Umbilical cord (tissue), 2 donors: ENCODE data around the gene PRPF39. TPM values are rescaled to one million over a fixed set of nuclear protein-coding genes. Genes with fewer than 3 reads are reported as not detected.

Experiments used
- DNase-seq: peaks from one replicate; pipeline ENCODE4 v3.0.0-alpha.2; 2015; ENCODE audit warnings: low spot score
- total RNA-seq: library from RNA; depleted of rRNA; stranded (reverse); fragments of >200 nt; gene quantifications from one replicate; pipeline ENCODE4 v1.2.3, GENCODE V29; 2014; ENCODE audit warnings: low replicate concordance; ENCODE audit not compliant: insufficient read depth

PRPF39 gene
- total RNA-seq, 1 donor from 2014 or later = 35.6 TPM

GRCh38 chr14:45082420-45082819, 1.5 kb upstream of the PRPF39 start:
- no peak for DNase-seq

DNA sequence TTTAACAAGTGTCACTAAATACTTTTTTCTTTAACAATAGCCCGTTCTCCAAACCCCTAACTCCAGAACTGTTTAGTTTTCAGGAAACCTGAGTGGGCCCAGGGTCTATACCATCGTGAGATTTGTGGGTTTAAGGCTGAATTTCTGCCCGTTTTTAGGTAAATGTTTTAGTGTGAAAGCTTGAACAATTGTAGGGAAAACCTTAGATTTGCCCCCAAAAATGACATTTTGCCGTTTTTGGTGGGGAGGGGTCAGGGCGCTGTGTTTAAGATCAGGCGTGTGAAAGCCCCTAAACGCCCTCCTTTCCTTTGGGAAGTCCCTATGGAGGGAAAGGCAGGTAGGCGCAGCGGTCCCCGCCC, 320 bp upstream of the PRPF39 start:
- DNase-seq = no peak

DNA sequence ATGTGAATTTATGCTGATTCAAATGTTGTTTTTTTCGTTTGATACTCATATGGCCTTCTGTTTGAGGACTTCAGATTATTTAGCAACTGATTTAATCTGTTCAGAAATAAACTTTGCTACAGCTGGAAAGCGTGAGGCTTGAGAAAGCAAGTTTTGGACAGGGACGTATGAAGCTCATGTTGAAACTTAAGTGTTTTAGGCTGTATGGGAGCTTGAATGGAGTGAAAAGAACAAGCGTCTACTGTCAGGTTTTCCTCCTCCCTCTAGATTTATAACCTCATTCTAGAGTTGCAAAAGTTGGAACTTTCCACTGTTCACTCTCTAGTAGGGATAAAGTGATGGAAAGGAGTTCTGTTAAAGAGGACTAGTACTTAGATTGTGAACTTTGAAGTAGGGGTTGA, 1.0 kb downstream of the PRPF39 start:
- DNase-seq = peak; percentile 59

DNA sequence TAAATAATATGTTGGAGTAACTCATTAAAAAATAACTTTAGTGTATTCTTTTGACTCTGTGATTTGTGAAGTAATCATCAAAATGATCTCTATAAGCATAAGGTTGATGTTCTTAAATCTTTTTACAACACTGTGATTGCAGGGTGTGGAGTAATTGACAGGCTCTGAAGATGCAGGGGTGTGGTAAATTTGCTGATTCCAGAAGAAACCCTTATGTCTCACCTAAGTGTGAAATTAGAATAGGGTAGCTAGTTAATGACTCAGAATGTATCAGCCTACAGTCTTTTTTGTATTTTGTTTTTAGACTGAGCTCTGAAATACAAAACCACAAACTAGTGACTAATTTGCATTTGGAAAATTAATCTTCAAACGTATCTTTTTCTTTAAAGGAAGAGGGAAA, 5.9 kb downstream of the PRPF39 start:
- DNase-seq = no peak

DNA sequence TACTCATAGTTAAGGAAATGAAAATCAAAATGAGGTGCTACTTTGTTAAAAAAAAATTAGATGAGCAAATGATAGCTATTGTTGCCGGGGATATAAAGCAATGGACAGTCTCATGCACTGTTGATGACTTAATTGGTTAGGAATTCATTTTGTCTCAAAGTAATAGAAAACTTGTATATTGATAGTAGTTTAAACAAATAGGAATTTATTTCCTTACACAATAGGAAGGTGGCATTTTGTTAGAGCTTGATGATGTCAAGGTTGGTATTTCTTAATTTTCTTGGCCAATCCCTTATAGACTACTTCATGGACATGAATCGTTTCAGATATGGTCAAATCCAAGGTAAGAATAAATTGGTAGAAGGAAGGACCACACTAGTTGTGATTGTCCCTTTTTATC, 7.8 kb downstream of the PRPF39 start:
- DNase-seq = no peak

DNA sequence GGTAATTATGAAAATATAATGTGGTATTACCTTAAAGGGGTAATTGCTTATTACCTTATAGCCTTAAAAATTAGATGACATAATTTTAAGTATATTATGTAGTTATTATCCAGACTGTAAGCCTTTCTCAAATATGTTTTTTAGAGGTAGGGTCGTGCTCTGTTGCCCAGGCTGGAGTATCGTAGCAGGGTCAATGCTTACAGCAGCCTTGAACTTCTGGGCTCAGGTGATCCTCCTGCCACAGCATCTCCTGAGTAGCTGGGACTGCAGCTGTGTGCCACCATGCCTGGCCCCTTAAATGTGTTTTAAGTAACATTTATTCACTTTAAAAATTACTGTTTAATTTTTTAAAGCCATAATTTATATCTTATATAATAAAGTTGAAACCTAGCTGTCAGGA, 10.4 kb downstream of the PRPF39 start:
- DNase-seq = no peak

- DNase-seq = no peak
These were observed 11.2 kb downstream of the PRPF39 start for GRCh38 chr14:45095143-45095542.

GRCh38 chr14:45096218-45096617, 12.3 kb downstream of the PRPF39 start:
- DNase-seq = no peak

DNA sequence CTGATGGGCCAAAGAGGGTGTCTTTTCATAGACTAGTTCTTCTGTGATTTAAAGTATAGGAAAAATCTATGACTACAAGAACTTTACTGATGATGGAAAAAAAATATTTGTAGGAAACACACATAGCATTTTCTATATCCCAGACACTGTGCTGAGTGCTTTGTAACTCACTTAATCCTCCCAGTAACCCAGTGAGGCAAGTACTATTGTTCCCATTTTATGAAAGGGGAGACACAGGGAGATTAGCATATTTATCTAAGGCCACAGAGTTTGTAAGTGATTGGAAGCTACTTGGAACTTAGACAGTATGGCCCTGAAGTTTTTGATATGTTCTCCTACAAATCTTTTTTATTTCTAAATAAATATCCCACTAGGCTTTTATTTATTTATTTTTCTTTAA, 19.9 kb downstream of the PRPF39 start:
- no peak for DNase-seq

DNA sequence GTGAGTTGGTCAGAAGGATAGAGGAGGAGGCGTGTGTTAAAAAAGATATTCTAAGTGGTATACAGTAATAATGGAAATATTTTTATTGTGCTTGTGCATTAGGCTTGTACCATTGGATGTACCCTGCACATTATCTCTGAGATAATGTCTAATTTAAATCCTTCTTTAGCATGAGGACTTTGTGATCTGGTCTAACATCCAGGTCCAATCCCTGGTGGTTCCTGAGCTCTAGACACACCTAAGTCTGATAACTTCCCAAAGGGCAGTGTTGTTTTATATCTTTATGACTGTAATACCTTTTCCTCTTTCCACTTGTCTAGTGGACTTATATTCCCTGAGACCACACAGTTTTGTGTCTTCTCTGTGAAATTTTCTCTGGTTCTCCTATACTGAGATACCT, 20.6 kb downstream of the PRPF39 start:
- DNase-seq = no peak

DNA sequence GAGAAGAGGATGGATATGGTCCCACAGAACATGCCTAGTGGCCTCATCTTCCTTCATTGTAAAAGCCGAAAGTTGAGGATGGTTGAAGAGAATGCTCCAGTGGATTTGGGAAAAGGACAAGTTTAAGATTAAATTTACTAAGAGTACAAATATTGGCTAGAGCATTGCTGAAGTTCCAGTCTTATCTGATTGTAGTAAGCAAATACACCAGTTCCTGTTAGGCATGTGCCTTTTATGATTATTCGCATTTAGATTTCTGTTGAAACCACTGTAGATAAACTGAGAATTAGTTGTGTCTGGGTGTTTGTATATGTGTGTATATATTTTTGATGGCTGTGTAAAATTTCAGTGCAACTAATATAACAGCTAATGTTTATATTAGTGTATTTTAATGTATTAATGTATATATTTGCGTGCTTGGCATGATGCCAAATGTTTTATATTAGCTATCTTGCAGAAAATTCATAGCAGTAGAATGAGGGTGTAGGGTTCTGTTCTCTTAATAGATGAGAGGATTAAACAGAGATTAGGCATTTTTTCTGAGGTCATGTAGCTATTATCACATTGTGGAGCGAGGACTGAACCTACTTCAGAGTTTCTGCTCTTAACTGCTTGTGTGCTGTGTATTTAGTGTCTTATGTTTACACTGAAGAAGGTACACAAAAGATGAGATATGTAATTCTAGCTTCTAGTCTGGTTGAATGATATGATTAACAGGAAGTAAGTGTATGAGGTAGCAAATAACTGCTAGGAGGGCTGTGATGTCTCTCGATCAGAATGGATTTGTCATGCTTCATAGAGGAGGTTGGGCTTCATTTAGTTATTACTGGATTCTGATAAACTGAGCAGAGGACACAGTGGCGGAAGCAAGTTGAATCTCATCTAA, 29.2 kb downstream of the PRPF39 start:
- no peak for DNase-seq

GRCh38 chr14:45114327-45114726, 30.4 kb downstream of the PRPF39 start:
- no peak for DNase-seq

- DNase-seq = no peak
These were observed 34.7 kb downstream of the PRPF39 start for GRCh38 chr14:45118594-45118993.

- DNase-seq = no peak
These were observed 36.2 kb downstream of the PRPF39 start for GRCh38 chr14:45120096-45120495.

DNA sequence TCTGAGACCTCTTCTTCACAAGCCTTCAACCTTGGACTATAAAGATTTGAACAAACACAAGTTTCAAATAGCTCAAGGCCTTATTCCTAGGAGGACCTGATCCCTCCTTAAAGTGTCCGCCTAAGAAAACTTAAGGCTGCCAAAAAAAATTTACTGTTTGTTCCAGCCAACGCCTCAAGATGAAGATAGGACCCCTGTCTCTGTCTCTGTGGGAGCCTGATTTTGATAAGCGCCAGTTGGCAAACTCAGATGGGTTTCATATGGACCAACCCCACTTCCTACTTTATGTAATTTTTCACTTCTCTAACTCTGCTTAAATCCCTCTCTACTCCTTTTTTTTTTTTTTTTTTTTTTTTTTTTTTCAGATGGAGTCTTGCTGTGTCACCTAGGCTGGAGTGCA, 39.4 kb downstream of the PRPF39 start:
- DNase-seq = no peak

DNA sequence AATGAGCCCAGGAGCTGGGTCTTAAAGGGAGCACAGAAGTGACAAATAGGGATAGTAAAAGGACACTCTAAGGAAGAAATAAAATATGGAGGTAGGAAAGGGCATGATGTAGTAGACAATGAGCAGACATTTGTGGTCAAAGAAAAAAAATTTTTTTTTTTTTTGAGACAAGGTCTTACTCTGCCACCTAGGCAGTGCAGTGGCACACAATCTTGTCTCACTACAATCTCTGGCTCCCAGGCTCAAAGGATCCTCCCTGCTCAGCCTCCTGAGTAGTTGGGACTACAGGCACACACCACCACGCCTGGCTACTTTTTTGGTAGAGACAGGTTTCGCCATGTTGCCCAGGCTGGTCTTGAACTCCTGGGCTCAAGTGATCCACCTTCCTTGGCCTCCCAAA, 41.8 kb downstream of the PRPF39 start:
- DNase-seq = no peak

DNA sequence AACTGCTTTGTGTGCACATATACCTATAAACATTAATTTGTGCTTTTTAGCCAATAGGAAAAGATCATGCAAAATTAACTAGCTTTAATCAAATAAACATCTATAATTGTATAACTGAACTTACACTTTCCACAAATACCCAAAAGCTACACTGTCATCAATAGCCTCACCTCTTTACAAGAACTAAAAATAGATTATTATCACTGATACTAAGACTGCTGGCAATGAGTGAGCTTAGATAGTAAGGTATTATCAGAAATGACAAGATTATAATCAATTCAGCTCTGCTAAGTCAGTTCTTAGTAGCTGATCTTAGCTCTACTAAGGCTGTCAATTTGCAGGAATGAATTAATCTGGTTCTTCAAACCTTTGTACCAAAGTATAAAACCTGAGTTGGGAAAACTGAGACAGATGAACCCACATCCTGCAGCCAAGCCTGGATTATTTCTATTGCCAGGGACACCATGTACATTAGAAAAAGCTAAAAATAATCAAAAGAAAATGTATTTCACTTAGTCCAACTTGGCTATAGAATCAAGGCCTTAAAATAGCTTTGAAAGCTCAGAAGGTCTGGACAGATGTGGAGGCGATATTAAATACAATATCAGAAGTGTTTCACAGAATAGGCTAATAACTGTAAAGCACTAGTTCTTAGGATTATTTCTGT, 45.2 kb downstream of the PRPF39 start:
- DNase-seq = peak; percentile 30

GRCh38 chr14:45133683-45134050, 49.8 kb downstream of the PRPF39 start:
- no peak for DNase-seq

DNA sequence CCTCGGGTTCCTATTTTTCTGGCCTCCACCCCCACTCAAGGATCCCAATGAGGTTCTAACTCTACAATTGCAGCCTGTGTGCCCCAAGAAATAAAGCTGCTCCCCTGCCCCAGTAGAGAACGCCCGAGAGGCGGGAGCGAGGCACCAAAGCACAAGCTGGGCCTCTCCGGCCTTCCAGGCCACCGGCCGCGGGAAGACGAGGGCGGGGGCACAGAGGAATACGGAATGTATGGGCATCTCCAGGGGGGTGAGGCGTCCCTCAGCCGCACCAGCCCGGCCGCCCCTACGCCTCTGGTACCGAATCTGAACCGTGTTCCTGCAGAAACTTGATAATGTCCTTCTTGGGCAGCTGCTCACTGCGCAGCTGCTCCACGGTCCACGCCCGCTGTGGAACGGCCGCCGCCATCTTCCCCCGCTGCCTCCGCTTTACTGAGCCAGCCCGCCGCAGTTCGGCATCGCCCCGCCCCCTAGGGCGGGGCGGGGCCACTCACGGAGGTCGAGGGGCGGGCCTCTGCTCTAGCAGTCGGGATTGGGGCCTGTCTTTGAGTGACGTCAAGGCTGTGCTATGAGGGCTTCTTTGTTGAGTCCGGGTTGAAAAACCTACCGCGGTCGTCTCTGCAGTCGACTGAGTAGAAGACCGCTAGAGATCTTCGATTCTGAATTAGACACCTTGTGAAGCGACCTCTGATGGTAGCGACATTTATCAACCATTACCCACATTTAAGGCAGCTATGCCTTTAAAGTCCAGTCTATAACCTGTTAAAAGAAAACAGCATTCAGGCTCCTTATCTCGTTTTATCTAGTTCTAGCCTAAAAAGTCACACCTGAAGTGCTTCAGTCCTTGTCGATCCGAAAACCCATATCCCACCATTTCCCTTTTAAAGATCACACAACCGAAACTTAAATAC, 50.4 kb downstream of the PRPF39 start, which contains the start of gene FKBP3:
Gene FKBP3 (minus strand): TSS at position 431 of the 908 bp plus-strand sequence. CDS start 25 bp downstream, at position 406.
- peak; percentile 99 for DNase-seq

DNA sequence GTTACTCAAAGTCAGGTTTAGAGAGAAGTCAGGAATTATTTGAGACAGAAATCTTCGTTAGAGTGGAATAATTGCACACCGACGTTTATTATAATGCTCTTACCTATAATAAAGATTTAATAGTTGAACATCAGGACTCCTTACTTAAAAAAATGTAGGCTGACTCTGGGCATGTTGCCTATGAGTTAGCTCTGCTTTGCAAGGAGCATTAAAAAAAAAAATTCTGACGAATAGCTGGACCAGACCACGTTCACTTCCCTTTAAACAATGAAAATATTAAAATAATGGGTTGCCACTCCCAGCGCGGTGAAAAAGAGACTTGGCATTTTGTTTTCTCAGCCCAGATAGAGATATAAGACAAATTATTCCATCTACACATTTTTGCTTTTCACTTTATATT, 51.2 kb downstream of the PRPF39 start:
- no peak for DNase-seq

DNA sequence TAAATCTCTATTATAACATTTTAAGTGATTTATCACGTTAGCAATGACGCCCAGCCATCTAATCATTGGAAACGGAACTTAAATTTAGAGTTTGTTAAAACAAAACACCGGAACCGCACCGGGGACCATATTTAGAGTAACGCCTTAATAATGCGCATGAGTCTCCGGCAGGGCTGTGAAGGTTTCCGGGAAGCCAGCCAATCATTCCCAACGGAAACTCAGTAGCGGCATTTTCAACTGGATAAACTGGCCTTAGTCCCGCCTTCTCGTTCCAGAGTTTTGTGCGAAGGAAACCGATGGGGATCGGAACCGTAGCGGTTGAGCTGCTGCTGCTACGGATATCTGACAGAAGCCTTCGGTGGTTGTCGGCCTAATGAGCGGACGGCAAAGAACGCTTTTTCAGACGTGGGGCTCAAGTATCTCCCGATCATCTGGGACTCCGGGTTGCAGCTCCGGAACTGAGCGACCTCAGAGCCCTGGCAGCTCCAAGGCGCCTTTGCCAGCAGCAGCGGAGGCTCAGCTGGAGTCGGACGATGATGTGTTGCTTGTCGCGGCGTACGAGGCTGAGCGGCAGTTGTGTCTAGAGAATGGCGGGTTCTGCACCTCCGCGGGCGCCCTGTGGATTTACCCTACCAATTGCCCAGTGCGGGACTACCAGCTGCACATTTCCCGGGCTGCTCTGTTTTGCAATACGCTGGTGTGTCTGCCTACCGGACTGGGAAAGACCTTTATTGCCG, 51.9 kb downstream of the PRPF39 start, which contains the start of gene FANCM:
Gene FANCM (plus strand): TSS at position 272 of the 737 bp plus-strand sequence. CDS start 102 bp downstream, at position 374.
- peak; percentile 98 for DNase-seq
